Right lobe of liver (tissue), 6 donors: ENCODE measurements around the gene HCN2. TPM values are rescaled to one million over a fixed set of nuclear protein-coding genes. Genes with fewer than 3 reads are reported as not detected.
A peak's percentile ranks its signal among the peaks of the same experiment; 100 is the strongest.
"Not testable (repeated sequence)": the region's sequence is repeated elsewhere in the genome, so short reads cannot be mapped to it uniquely, and the experiment has no call there.

Source experiments
- ATAC-seq, 4 donors: fragments of 200-7000 bp; cut with Tn5 transposase; one replicate each; pipeline ENCODE4 v1.9.1; 2020; ENCODE audit warnings: mild to moderate bottlenecking in 4 of 4, moderate library complexity in 4 of 4
- DNase-seq, 3 donors: peaks; one replicate each; pipeline ENCODE4 v3.0.0-alpha.2; 2020
- H3K27ac ChIP-seq, 3 donors: fragments of 200-600 bp; one replicate each; pipeline ENCODE4 v1.8.0; 2022
- H3K27me3 ChIP-seq, 2 donors: fragments of 200-600 bp; one replicate each; pipeline ENCODE4 v1.8.0; 2022
- H3K36me3 ChIP-seq, 4 donors: fragments of 200-600 bp; sonication (generic) in 1 of 4; one replicate each; pipeline versions ENCODE4 v1.5.1 to v1.8.0; 2017 to 2022; ENCODE audit warnings: control low read depth in 1 of 4
- H3K4me1 ChIP-seq, 4 donors: fragments of 200-600 bp; sonication (generic) in 1 of 4; one replicate each; pipeline versions ENCODE4 v1.5.1 to v1.8.0; 2017 to 2022; ENCODE audit warnings: control low read depth in 1 of 4
- H3K4me3 ChIP-seq, 3 donors: fragments of 200-600 bp; one replicate each; pipeline ENCODE4 v1.8.0; 2022
- H3K9me3 ChIP-seq, 4 donors: fragments of 200-600 bp; sonication (generic) in 1 of 4; one replicate each; pipeline versions ENCODE4 v1.5.1 to v1.8.0; 2017 to 2022; ENCODE audit warnings: control low read depth in 1 of 4
- CTCF ChIP-seq, 4 donors: fragments of 200-600 bp in 3 of 4; fragments of 450-650 bp in 1 of 4; IDR thresholded peaks; one replicate each; pipeline versions ENCODE4 v1.5.1 to v1.8.0; 2016 to 2022; ENCODE audit warnings: antibody characterized with exemption in 4 of 4, mild to moderate bottlenecking in 2 of 4
- POLR2A ChIP-seq: fragments of 450-650 bp; IDR thresholded peaks from one replicate; pipeline ENCODE4 v1.6.1; 2017; ENCODE audit warnings: antibody characterized with exemption, mild to moderate bottlenecking
- WGBS: methylation state at CpG from one replicate; pipeline ENCODE4 v1.1.6; 2018; ENCODE audit warnings: low coverage, low lambda C conversion rate; ENCODE audit not compliant: insufficient coverage; ENCODE audit errors: missing lambda C conversion rate; 5-methylcytosine and 5-hydroxymethylcytosine counted together
- intact Hi-C, 2 donors: fragments of 100-400 bp; cut with DNase I; formaldehyde crosslinking; loops; one replicate each; pipeline versions ENCODE4 v1.11.2 to v1.14.1; 2022
- total RNA-seq, 6 experiments: library from RNA; depleted of rRNA in 2 of 6; stranded (reverse); fragments of >200 nt in 2 of 6; fragmentation: NEBNext Ultra II Directional in 3 of 6; extraction: Animal tissue kit (Norgen Biotek cat#: 25700) in 3 of 6; gene quantifications; one replicate each; pipeline versions ENCODE4 v1.1.0 to v1.2.4, GENCODE V29; 2016 to 2023
- donor health status: DM: no; HTN: yes; CAD: no.
- donor health status: DM: no; HTN: no; CAD: no.
- donor health status: DM: no; HTN: no; CAD: no.
- donor health status: DM: no; HTN: yes; CAD: no.
- donor health status: DM: no; HTN: yes; CAD: no.

Gene HCN2
- total RNA-seq, 6 experiments from 2014 or later, result 0.05 to 0.27 (median 0.09) TPM; not detected in 1

DNA sequence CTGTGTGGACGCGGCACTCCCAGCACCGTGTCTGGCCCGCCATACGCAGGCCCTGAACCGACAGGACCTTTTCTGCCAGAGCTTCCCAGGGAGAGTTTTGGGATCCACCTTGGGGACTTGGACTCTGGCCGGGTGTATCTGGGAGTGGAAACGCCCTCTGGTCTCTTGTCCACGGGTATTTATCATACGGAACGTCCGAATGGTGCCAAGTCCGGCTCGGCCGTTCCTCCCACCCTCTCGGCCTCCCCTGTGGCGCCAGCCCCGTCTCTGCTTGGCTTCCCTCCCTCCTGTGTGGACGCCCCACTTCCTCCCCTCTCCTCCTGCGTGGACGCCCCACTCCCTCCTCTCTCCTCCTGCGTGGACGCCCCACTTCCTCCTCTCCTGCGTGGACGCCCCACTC lies 12.1 kb downstream of the HCN2 start:
- TF ChIP-seq POLR2A (no peak), CTCF (IDR thresholded peaks at IDR 0.05) (no peak)
- no peak overlapping the region for H3K4me3 ChIP-seq
- H3K27ac ChIP-seq, result no peak overlapping the region
- ATAC-seq, result no peak
- no peaks in the 10 kb centered on the region for H3K27me3 ChIP-seq
- H3K9me3 ChIP-seq, result no peaks in the 10 kb centered on the region
- no peaks in the 10 kb centered on the region for H3K4me1 ChIP-seq
- no peaks in the 10 kb centered on the region for H3K36me3 ChIP-seq
- WGBS, result 82% methylated on average over 14 of the region's 25 CpGs
- DNase-seq, result no peak
- intact Hi-C loops, result no loop called here

DNA sequence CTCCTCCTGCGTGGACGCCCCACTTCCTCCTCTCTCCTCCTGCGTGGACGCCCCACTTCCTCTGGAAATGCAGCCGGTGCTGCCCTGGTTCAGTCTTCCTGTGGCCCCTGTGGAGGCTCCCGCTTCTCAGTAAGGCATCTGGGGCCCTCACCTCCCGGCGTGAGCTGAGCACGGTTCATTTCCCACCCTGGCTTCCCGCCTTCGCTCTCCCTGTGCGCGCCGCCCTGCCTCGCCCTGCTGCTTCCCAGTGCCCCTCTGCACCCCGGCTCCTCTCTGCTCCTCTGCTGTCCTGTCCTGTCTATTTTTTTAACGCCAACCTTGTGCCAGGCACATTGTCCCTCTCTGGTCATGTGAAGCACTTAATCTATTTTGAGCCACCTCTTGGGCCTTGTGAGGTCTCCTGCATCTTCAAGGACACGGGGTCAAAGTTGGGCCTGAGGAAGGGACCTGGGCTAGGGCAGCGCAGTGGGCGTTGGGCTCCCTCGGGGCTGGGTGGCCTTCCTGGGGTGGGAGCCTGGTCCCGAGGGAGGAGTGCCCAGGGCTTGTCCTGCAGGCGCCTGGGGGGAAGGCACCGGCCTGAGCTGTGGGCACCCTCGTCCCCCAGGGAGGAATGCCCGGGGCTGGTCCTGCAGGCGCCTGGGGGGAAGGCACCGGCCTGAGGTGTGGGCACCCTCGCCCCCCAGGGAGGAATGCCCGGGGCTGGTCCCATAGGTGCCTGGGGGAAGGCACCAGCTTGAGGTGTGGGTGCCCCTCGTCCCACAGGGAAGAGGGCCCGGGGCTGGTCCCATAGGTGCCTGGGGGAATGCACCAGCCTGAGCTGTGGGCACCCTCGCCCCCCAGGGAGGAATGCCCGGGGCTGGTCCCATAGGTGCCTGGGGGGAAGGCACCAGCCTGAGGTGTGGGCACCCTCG lies 13.0 kb downstream of the HCN2 start:
- DNase-seq, result no peak
- ATAC-seq, result peak in 1 of 4 donors; percentile 9
- Histone ChIP-seq H3K36me3 (no peaks in the 10 kb centered on the region), H3K4me3 (no peak overlapping the region), H3K9me3 (no peaks in the 10 kb centered on the region), H3K27me3 (no peaks in the 10 kb centered on the region), H3K4me1 (no peaks in the 10 kb centered on the region), H3K27ac (no peak overlapping the region)
- intact Hi-C loops, result no loop called here
- 87% methylated on average over 26 of the region's 35 CpGs for WGBS
- TF ChIP-seq POLR2A, result no peak
- no peak for TF ChIP-seq CTCF (IDR thresholded peaks at IDR 0.05)

- H3K27ac ChIP-seq, H3K4me3 ChIP-seq, H3K36me3 ChIP-seq, DNase-seq, ATAC-seq, intact Hi-C loops, H3K4me1 ChIP-seq, H3K9me3 ChIP-seq, H3K27me3 ChIP-seq: not testable (repeated sequence)
- 17% methylated on average over 1 of the region's 13 CpGs for WGBS
Observed at GRCh38 chr19:603302-603639, 13.6 kb downstream of the HCN2 start.

- H3K4me3 ChIP-seq, H3K4me1 ChIP-seq, intact Hi-C loops, H3K36me3 ChIP-seq, H3K27ac ChIP-seq, H3K9me3 ChIP-seq, DNase-seq, ATAC-seq, H3K27me3 ChIP-seq: not testable (repeated sequence)
- WGBS, result 92% methylated on average over 17 of the region's 20 CpGs
Observed at GRCh38 chr19:603779-604178, 14.1 kb downstream of the HCN2 start.

- Histone ChIP-seq H3K27me3 (no peaks in the 10 kb centered on the region), H3K27ac (no peak overlapping the region), H3K4me3 (no peak overlapping the region), H3K36me3 (no peaks in the 10 kb centered on the region), H3K9me3 (no peaks in the 10 kb centered on the region), H3K4me1 (no peaks in the 10 kb centered on the region)
- ATAC-seq (peak in 2 of 4 donors; percentile 4 to 39), DNase-seq (no peak)
- TF ChIP-seq CTCF (IDR thresholded peaks at IDR 0.05) (no peak), POLR2A (no peak)
- WGBS, result 62% methylated on average over 8 of the region's 11 CpGs
- intact Hi-C loops, result no loop called here
Observed at GRCh38 chr19:604355-604754, 14.7 kb downstream of the HCN2 start.

GRCh38 chr19:605061-605971 lies 15.6 kb downstream of the HCN2 start:
- H3K36me3 ChIP-seq, H3K27me3 ChIP-seq, intact Hi-C loops, ATAC-seq, DNase-seq, H3K4me3 ChIP-seq, H3K27ac ChIP-seq, H3K4me1 ChIP-seq, H3K9me3 ChIP-seq: not testable (repeated sequence)
- WGBS, result 80% methylated on average over 1 of the region's 34 CpGs
